Activated naive CD4-positive, alpha-beta T cell treated with anti-CD3 and anti-CD28 coated beads, Interleukin-2, amount 50 U/mL, for 24 hours (primary cell): ENCODE measurements around the gene ITGB5.

Experiments used
- H3K27ac Mint-ChIP-seq: one replicate; pipeline ENCODE4 v1.8.0; 2021; ENCODE audit warnings: mild to moderate bottlenecking, mixed read lengths
- H3K27me3 Mint-ChIP-seq: one replicate; pipeline ENCODE4 v1.8.0; 2021; ENCODE audit warnings: mixed read lengths
- H3K36me3 Mint-ChIP-seq: one replicate; pipeline ENCODE4 v1.8.0; 2021; ENCODE audit warnings: mixed read lengths
- H3K4me1 Mint-ChIP-seq: one replicate; pipeline ENCODE4 v1.8.0; 2021; ENCODE audit warnings: mixed read lengths
- H3K4me3 Mint-ChIP-seq: one replicate; pipeline ENCODE4 v1.8.0; 2021; ENCODE audit warnings: mild to moderate bottlenecking, mixed read lengths
- H3K9me3 Mint-ChIP-seq: one replicate; pipeline ENCODE4 v1.8.0; 2021; ENCODE audit warnings: mixed read lengths

ITGB5 gene

DNA sequence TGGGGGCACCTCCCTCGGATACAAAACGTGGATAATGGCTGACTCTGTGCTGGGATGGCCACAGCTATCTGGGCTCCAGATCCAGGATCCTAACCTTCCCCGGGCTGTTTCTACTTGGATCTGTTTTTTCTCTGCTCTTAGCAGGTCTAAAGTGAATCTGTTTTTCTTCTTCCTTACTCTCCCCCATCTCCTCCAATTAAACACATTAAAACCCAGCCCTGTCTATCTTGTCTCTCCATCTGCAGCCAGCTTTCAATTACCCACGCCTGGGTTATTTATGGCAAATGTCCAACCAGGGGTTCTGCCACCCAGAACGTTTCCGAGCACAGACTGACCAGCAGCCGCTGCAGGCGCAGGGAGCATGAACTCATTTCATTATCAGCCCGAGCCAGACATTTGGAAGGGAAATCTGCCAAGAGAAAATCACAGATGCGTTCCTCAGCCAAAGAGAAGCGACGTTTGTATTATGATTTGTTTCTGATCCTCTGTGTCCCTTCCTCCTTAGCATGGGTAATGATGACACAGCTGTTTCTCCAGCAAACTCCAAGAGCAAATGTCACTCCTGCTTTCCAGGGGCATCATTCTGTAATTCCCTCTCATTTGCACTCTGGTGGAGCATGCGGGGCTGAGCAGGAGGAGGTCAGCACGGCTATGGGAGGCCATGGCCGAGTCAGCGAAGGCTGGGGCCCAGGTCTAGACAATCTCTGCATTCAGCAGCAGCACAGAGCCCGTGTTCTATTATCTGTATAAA, 114.9 kb downstream of the ITGB5 start:
- H3K4me3 Mint-ChIP-seq: no peak overlapping the region
- H3K9me3 Mint-ChIP-seq: no peaks in the 10 kb centered on the region
- H3K27me3 Mint-ChIP-seq: peaks cover 2% of the 10 kb centered on the region
- no peaks in the 10 kb centered on the region for H3K4me1 Mint-ChIP-seq
- no peaks in the 10 kb centered on the region for H3K36me3 Mint-ChIP-seq
- H3K27ac Mint-ChIP-seq: no peak overlapping the region

DNA sequence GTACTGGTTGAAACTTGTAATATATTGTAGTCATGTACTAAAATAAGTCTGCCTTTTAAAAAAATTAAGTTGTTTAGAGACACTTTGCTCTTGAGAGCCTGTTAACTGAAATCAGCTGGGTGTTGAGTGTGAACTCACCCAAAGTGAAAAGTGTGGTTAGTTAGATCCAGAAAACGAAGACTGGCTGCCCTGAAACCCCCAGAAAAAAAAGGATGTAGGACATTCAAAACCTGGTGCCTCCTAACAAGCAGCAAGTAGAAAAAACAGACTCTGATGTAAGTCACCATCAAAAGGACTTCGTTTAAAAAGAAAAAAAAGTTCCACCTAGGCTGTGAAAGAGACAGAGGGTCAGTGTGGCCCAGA, 116.1 kb downstream of the ITGB5 start:
- no peaks in the 10 kb centered on the region for H3K9me3 Mint-ChIP-seq
- no peak overlapping the region for H3K4me3 Mint-ChIP-seq
- no peak overlapping the region for H3K27ac Mint-ChIP-seq
- peaks cover 2% of the 10 kb centered on the region for H3K27me3 Mint-ChIP-seq
- H3K36me3 Mint-ChIP-seq: no peaks in the 10 kb centered on the region
- no peaks in the 10 kb centered on the region for H3K4me1 Mint-ChIP-seq

DNA sequence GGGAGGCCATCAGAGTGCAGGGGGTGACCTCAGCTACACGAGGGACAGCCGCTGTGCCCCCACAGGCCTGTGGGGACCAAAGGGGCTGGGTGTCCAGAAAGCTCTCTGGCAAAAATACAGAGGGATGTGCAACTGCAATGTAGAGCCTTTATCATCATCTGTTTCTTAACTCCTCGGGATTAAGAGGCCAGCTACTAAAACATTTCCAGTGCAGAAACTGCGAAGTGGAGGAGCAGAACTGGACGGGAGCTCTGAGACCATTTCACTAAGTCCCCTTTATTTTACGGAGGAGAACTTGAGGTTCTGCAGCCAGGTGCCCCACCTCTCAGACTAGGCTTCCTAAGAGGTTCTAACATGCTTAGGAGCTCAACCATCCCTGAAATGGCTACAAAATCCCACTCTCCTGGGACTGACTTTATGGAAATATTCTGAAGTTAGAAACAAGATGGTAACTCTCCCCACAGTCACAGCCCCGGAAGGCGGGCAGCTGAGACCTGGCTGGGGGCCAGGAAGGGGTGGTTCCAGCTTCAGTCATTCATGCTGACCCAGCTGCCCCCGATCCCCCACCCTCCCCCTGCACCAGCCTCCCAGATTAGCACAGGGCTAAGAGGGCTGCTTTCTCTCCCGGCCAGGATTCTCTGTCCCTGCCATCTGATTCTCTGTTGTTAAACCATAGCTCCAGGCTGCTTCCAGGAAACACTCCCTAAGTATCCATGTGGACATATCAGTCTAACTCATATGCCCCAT, 116.7 kb downstream of the ITGB5 start:
- Mint-ChIP-seq H3K4me3 (no peak overlapping the region), H3K27ac (no peak overlapping the region), H3K4me1 (no peaks in the 10 kb centered on the region), H3K36me3 (no peaks in the 10 kb centered on the region), H3K27me3 (peaks cover 2% of the 10 kb centered on the region), H3K9me3 (no peaks in the 10 kb centered on the region)

DNA sequence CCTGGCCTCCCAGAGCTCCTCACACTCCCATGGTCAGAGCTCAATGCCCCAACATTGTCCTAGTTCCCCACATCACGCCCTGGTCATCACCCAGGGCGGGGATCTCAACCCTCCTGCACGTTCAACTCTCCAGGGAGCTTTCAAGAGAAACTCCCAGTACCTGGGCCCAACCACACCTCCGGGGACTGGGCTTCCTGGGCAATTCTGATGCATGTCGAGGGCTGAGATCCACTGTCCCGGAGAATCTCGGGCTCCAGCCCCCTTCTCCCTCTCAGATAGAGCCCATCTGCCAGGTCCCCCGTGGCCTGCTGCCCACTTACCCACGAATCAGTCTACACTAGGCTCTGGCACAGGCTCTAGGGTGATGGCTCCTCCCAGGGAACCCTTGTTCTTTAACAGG, 117.7 kb downstream of the ITGB5 start:
- Mint-ChIP-seq H3K4me3 (no peak overlapping the region), H3K27me3 (peaks cover 2% of the 10 kb centered on the region), H3K36me3 (no peaks in the 10 kb centered on the region), H3K9me3 (no peaks in the 10 kb centered on the region), H3K27ac (no peak overlapping the region), H3K4me1 (no peaks in the 10 kb centered on the region)

DNA sequence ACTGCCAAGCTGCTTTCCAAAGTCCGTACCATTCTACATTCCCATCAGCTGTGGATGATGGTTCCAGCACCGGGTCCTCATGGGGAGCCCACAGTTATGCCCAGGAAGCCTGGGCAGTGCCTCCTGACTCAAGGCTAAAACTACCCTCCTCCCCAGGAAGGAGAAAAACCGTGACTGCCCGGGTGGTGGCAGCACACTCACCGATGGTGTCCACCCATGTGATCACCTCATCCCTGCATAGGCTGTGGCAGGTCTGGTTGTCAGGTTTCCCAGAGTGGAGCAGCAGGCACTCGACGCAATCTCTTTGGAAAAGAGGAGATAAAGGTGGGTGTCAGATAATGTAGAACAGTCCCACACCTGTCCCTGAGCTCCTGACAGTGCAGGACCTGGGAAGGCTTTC, 118.4 kb downstream of the ITGB5 start:
- Mint-ChIP-seq H3K27me3 (peaks cover 2% of the 10 kb centered on the region), H3K36me3 (no peaks in the 10 kb centered on the region), H3K4me3 (no peak overlapping the region), H3K27ac (no peak overlapping the region), H3K4me1 (no peaks in the 10 kb centered on the region), H3K9me3 (no peaks in the 10 kb centered on the region)

DNA sequence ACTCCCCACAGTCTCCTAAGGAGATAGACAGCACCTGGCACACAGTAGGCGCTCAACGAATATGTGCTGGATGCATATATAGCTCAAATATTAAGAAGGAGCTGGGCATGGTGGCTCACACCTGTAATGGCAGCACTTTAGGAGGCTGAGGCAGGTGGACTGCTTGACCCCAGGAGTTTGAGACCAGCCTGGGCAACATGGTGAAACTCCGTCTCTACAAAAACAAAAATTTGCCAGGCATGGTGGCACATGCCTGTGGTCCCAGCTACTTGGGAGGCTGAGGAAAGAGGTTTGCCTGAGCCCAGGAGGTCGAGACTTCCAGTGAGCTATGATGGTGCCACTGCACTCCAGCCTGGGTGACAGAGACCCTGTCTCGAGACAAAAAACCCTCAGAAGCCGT, 119.5 kb downstream of the ITGB5 start:
- Mint-ChIP-seq H3K27me3 (peaks cover 2% of the 10 kb centered on the region), H3K4me3 (no peak overlapping the region), H3K9me3 (no peaks in the 10 kb centered on the region), H3K36me3 (no peaks in the 10 kb centered on the region), H3K4me1 (no peaks in the 10 kb centered on the region), H3K27ac (no peak overlapping the region)

DNA sequence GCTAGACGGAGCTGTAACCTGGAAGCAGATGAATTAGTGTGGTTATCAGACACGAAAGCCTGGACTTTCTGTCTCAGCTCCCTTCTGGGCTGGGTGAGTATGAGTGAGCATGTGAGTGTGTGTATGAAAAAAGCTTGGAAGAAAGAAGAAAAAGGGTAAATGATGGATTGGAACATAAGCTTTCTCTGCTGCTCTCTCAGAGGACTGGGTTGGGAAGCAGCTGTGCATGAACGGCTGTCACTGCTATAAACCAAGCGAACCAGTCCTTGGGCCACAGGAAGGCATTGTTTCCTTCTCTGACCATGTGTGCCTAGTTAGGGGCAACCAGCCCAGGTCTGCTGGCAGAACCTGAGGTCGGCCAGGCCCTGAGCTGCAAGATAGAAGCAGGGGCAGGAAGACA, 119.9 kb downstream of the ITGB5 start:
- Mint-ChIP-seq H3K4me1 (no peaks in the 10 kb centered on the region), H3K9me3 (no peaks in the 10 kb centered on the region), H3K4me3 (no peak overlapping the region), H3K27ac (no peak overlapping the region), H3K27me3 (no peaks in the 10 kb centered on the region), H3K36me3 (no peaks in the 10 kb centered on the region)

DNA sequence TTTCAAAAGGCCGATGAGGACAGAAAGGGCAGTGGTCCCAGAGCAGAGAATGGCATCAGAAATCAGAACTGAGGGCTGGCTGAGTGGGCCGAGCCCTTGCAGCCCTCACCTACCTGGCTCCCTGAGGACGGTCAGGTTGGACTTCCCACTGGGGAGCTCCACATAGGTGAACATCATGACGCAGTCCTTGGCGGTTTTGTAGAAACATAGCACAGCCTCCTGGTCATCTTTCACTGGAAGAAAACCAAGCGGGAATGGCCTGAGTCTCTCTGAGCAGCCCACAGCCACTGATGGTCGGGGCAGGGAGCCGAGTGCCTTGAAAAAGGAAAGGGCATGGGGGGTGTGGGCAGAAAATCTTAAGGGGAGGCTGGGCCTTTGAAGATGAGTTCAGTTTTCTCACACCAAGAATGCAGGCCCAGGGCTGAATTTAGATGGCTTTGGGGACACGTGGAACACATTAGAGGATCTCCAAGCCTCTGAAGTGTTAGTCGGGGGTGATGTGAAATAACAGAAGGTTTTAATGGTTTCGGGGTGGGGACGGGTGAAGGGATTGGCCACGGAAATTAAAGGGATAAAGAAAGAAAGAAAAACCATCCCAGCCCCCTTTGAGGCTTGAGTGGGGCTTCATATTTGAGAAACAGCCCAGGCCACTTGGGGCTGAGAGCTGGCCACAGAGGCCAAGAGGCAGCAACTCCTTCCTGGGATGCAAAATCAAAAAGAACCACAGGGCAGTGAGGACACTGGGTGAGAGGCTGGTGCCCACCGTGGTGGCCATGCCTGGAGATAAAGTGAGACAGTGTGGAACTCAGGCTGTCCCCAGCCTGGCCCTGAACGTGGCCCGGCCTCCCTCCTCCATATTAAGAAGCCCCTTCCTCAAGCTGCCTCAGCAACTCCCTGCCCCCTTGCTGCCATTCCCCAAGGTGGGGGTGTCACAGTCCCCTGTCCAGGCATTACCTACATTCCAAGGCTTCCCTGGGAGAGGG, 120.8 kb downstream of the ITGB5 start:
- no peak overlapping the region for H3K4me3 Mint-ChIP-seq
- H3K27me3 Mint-ChIP-seq: no peaks in the 10 kb centered on the region

DNA sequence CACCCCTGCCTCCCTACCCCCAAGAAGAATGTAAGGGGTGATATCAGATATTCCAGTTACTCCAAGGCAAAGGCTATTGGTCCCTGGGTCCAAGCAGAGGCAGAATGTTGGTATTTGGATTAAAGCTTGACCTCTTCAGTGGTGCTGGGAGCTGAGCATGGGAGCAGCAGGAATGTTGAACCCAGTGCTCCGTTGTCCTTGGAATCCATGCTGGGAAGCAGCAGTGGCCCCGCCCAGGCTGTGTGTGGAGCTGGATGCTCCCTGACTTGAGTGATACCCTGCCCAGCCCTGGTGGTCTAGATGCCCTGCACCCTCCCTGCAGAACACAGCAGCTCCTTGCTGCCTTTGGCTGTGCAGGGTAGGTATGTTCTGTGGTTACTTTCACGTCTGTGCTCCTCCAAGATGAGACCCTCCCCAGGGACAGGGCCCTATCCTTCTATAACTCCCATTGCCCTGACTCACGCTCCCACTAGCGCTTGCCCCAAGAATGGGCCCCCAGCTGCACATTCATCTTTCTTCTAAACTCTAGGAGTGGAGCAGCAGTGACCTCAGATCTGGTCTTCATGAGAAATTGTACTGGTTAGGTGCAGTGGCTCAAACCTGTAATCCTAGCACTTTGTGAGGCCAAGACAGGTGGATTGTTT, 121.8 kb downstream of the ITGB5 start:
- H3K4me3 Mint-ChIP-seq: no peak overlapping the region
- no peaks in the 10 kb centered on the region for H3K27me3 Mint-ChIP-seq
- peaks cover 6% of the 10 kb centered on the region for H3K4me1 Mint-ChIP-seq
- no peaks in the 10 kb centered on the region for H3K36me3 Mint-ChIP-seq
- no peak overlapping the region for H3K27ac Mint-ChIP-seq
- H3K9me3 Mint-ChIP-seq: no peaks in the 10 kb centered on the region

More for the DNA sequence above, 120.8 kb downstream of the ITGB5 start:
- Mint-ChIP-seq H3K4me1 (peaks cover 2% of the 10 kb centered on the region), H3K27ac (no peak overlapping the region), H3K9me3 (no peaks in the 10 kb centered on the region), H3K36me3 (no peaks in the 10 kb centered on the region)

DNA sequence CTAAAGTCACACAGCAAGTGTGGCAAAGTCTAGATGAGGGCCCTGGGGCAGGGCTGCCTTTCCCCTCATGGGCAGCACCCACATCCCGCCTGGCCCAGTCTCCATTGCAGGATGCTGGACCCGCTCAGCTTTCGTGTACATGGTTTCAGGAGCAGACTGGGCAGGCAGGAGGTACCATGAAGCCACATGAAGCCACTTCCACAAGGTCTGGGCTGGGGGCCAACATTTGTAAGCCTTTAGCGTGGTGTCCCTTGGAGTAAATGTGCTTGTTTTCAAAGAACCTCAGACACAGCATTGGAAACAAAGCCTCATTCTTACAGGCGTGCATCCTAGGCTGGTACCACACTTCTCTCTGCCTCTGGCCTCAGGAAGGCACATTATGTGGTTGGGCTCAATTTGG, 122.4 kb downstream of the ITGB5 start:
- Mint-ChIP-seq H3K27me3 (no peaks in the 10 kb centered on the region), H3K4me1 (peaks cover 6% of the 10 kb centered on the region), H3K4me3 (no peak overlapping the region), H3K36me3 (no peaks in the 10 kb centered on the region), H3K27ac (no peak overlapping the region), H3K9me3 (no peaks in the 10 kb centered on the region)

DNA sequence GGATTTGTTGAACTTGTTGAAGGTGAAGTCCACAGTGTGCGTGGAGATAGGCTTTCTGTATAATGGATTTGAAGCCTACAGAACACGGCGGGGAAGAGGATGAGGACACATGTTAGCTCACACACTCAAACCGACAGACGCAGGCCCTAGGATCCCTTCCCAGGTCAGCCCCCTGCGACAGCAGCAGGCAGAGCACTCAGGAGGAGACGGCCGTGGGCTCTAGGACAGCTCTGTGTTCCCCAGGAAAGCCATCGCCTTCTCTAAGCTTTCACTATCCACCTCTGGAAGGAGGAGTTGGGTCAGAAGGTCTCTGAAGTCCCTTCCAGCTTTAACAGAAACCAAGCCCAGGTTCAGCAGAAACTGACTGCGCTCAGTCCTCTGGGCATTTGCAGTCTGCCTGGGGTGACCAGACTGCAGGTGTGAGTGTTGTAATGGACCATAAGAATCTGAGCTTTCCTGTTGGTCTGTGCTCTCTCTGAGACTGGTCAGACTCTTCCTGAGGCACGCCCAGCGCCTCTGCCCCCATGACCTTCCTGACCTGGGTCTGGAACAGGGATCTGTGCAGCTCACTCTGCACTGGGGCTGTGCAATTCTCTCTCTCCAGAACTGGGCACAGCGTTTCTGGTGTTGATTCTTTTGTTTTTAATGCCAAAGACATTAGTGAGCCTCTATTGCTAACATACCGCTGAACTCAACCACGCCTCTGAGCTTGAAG, 123.4 kb downstream of the ITGB5 start:
- Mint-ChIP-seq H3K4me1 (peaks cover 6% of the 10 kb centered on the region), H3K36me3 (no peaks in the 10 kb centered on the region), H3K27ac (no peak overlapping the region), H3K27me3 (peaks cover 1% of the 10 kb centered on the region), H3K4me3 (no peak overlapping the region), H3K9me3 (no peaks in the 10 kb centered on the region)

DNA sequence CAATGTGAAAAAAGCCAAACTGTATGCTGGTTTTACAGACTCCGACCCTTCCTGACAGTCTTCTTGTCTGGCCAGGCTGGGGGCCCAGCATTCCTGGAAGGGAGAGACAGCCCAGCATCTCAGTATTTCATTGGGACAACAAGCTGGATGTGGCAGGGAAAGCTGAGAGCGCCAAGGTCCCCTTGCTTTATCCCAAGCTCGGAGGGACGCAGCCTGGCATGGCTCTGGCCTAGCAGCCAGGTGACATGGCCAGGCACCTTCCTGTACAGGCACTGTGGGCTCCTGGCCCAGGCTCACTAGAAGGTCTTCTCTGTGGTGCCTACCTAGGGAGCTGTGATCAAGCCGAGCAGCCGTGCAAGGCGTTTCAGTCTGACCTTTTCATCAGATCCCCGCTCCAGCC, 124.0 kb downstream of the ITGB5 start:
- Mint-ChIP-seq H3K27ac (no peak overlapping the region), H3K9me3 (no peaks in the 10 kb centered on the region), H3K27me3 (peaks cover 1% of the 10 kb centered on the region), H3K4me3 (no peak overlapping the region), H3K36me3 (no peaks in the 10 kb centered on the region), H3K4me1 (peaks cover 6% of the 10 kb centered on the region)

DNA sequence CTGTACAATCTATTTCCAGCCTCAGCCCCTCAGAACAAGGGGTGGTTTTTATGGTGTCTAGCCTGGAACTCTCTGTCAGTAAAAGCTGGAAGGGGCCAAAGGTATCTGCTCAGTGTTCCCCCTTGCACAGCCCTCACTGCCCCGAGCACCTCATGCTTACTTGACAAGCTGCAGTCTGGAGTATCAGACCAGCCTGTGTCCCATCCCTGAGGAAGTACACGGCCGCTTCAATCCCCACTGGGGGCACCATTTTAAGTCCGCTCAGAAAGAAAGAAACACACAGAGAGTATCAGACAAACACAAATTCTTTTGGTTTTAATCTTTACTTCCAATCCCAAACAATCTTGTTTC, 124.5 kb downstream of the ITGB5 start:
- Mint-ChIP-seq H3K4me1 (peaks cover 6% of the 10 kb centered on the region), H3K27ac (no peak overlapping the region), H3K27me3 (peaks cover 1% of the 10 kb centered on the region), H3K36me3 (no peaks in the 10 kb centered on the region), H3K4me3 (no peak overlapping the region), H3K9me3 (no peaks in the 10 kb centered on the region)

DNA sequence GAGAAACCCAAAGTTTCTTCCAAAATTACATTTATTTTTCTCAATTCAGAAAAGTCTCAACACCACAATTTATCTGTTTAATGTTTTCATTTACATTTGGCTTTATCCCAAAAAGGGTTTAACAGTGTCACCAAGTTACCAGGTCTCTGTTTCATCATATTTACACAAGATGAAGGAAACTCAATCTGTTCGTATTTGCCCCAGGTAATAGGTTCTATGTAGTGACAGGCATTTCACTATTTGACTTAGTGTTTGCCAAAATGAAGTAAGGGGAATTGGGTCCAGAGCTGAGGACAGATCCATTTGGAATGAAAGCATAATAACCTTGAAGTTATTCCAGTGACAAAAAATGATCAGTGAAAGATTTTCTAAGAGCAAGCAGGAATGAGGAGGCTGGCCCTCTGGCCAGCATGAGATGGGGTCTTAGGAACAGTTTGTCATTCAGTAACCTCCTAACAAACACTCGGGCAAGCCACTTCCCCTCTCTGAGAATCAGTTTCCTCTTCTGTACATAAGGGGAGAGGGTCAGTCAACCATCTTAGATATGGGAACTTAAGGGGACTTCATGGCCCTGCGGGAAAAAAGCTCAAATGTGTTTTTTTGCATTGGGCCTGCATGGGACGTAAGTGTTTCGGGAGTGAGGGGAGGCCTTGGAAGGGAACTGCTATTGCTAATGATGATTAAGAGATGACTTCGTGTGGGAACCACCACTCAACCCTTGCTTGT, 125.1 kb downstream of the ITGB5 start:
- H3K9me3 Mint-ChIP-seq: no peaks in the 10 kb centered on the region
- H3K27ac Mint-ChIP-seq: no peak overlapping the region
- H3K4me3 Mint-ChIP-seq: no peak overlapping the region
- H3K36me3 Mint-ChIP-seq: no peaks in the 10 kb centered on the region
- H3K27me3 Mint-ChIP-seq: peaks cover 1% of the 10 kb centered on the region
- H3K4me1 Mint-ChIP-seq: peaks cover 6% of the 10 kb centered on the region
